NCI-H460 (cell line): ENCODE results near the gene RBM19. TPM values are rescaled to one million over a fixed set of nuclear protein-coding genes. Genes with fewer than 3 reads are reported as not detected.

Experiments
- DNase-seq: peaks from one replicate; pipeline ENCODE4 v3.0.0-alpha.2; 2016; ENCODE audit warnings: low read depth; ENCODE audit errors: extremely low read depth
- total RNA-seq: library from RNA; depleted of rRNA; stranded (reverse); fragments of >200 nt; shearing (Covaris generic); gene quantifications from 2 replicates; pipeline ENCODE4 v1.2.3, GENCODE V29; 2014

Gene RBM19
- total RNA-seq, 1 experiment from 2014 or later, result 32.6 TPM

- no peak for DNase-seq
Observed at GRCh38 chr12:113841786-113842185, 124.3 kb downstream of the RBM19 start.

DNA sequence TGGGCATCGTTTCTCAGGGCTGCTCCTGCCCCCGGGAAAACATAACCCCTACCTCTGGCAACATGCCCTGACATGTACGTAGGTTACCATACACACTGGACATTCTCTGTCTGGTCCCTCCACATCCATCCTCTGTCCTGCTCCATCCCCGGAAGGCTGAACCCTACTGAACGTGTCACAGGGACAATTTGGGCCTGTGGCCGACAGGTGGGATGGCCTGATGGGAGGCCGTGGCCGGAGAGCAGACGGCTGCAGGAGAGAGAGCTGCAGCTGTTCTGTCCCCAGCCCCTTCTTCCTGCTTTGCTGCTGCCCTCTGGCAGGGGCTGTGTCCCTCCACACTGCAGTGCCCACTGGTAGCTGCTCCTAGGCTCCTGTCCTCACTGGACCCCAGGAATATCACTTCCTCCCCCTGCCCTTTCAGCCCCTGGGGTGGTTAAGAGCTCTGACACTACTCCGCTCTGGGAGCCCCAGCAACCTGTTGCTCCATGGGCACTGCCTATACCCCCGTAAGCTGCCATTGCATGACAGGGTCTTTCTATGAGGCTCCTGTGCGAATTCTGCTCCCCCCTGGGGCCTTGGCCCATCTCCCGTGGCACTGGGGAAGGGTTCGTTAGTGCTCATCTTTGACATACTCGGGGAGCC lies 125.6 kb downstream of the RBM19 start:
- DNase-seq, result no peak

DNA sequence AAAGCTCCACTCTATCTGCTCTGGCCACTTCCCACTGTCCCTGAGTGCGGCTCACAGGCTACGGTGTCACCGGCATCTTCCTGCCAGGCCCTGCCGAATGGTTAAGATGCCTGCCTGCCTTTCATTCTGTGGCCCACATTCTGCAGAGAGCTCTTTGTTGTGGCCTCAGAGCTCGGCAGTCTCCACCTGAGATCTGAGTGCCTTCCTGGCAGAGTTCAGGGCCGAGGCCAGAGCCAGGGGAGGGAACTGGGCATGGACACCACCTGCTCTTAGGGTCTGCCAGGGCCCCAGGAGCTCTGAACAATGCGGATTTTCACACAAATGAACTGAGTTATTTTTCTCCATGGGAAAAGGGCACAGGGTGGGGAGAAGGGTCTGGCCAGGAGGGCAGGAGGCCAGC lies 127.2 kb downstream of the RBM19 start:
- DNase-seq, result no peak

DNA sequence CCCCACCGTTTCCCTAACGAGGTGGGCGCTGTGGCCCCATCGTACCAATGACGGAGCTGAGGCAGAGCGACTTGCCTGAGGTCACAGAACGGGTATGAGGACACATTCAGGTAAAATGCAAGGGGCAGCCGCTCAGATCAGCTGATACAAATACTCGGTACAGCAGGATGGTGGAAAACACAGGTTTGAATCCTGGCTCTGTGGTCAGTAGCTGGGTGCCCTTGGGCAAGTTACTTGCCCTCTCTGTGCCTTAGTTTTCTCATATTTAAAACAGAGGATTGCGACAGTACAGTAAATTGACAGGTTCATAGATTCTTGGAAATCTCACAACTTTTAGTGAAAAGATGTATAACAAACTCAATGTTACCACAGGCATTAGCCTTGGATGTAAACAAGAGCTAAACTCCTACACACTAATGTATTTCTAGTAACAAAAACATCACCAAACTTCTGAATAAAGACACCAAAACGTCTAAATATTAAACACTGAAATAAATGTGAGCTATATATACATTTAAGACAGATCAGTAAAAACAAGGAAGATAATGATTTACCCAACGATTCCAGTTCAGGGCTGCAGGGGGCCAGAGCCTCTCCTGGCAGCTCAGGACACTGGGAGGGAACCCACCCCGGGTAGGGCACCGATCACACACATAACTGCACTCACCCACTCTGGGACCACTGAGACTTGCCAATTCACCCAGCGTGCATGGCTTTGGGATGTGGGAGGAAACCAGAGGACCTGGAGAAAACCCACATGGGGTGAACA lies 128.4 kb downstream of the RBM19 start:
- no peak for DNase-seq

DNA sequence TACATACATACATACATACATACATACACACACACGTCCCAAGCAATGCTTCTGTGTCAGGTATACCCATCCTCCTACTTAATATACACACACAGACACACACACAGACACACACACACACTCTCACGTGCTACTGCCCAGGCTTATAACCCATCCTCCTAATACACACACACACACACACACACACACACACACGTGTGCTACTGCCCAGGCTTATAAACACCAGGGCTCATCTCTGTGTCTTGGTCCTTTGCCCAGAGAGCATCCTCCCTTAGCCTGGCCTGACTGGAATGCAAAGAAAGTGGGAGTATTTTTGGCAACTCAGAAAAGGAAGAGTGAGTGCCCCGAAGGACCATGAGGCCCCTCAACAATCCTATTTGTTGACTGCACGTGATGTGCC lies 129.0 kb downstream of the RBM19 start:
- DNase-seq, result no peak

DNA sequence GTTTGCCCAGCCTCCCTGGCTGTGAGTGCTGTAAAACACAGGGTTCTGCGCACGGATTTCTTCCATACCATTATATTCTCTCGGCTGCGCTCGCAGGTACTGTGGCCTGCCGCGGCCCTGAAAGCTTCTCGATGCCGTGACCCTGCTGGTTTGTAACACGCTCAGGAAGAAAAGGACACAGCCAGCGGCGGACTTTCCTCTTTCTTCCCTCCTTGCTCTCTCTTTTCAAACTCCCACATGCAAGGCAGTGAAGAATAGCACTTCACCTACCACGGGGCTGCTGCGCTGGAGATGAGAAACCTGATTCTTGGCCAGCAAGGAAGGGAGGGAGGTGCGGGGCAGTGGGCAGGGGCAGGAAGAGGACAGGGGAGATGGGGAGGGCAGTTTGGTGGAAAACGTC lies 130.2 kb downstream of the RBM19 start:
- no peak for DNase-seq

- DNase-seq, result no peak
Observed at GRCh38 chr12:113835433-113835832, 130.7 kb downstream of the RBM19 start.

DNA sequence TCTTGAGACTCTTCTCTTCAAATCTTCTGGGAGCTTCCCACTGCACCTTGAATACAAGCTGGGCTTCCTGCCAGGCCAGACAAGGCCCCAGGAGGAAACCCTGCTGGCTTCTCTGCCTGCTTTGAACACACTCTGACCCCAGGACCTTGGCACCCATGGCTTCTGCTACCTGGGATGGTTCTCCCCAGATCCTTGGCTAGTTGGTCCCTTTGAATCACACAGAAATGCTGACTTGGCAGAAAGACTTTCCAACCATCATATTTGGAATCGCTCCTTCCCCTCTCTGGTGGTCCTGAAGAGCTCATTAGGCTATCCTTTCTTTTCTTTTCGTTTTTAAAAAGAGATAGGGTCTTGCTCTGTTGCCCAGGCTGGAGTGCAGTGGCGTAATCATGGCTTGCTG lies 132.7 kb downstream of the RBM19 start:
- DNase-seq, result no peak

GRCh38 chr12:113831476-113831875 lies 134.6 kb downstream of the RBM19 start:
- no peak for DNase-seq

GRCh38 chr12:113831016-113831415 lies 135.1 kb downstream of the RBM19 start:
- no peak for DNase-seq

- no peak for DNase-seq
Observed at GRCh38 chr12:113829212-113829611, 136.9 kb downstream of the RBM19 start.

DNA sequence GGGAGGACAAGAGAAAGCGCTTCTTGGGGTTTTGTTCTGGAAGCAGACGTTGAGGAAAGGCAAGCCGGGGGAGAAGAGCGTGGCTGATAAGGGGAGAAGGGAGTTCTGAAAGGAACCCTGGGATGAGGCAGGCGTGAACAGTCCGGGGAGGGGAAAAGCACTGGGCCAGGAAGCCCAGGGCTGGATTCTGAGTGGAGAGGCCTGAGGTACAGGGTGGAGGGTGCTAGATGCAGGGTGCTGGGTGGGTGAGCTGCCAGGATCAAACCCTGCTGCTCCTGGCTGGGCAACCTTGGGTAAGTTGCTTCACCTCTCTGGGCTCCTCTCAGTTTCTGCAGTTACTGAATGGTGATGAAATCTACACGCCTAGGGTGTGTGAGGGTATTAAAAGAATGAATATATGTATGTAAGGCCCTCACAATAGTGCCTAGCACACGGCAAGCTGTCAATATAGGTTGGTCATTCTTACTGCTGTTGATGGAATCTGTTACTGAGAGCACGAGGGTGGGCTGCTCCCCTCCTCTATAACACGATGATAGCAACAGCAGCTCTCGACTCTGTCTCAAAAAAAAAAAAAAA lies 138.5 kb downstream of the RBM19 start:
- no peak for DNase-seq

GRCh38 chr12:113826805-113827538 lies 139.2 kb downstream of the RBM19 start:
- DNase-seq, result peak; percentile 7

GRCh38 chr12:113825705-113826104 lies 140.4 kb downstream of the RBM19 start:
- DNase-seq, result no peak

GRCh38 chr12:113823816-113824215 lies 142.3 kb downstream of the RBM19 start:
- no peak for DNase-seq

DNA sequence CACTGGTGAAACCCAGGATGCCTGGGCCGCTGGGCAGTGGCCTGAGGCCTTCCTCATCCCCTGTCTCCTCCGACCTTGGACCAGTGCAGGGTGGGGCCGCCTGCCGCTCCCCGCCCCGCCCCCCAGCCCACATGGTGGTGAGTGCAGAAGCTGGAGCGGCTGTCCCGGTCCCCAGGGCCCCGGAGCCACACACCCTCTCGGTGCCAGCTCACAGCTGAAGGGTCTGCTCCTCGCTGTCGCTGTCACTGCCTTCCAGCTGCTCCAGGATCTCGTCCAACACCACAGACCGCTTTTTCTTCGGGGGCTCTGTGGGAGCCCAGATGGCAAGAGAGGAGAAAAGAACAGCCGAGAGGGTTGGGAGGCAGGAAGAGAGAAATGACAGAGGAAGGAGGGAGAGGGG lies 143.1 kb downstream of the RBM19 start:
- DNase-seq, result no peak

GRCh38 chr12:113820842-113821241 lies 145.3 kb downstream of the RBM19 start:
- DNase-seq, result no peak

- no peak for DNase-seq
Observed at GRCh38 chr12:113820309-113820708, 145.8 kb downstream of the RBM19 start.

DNA sequence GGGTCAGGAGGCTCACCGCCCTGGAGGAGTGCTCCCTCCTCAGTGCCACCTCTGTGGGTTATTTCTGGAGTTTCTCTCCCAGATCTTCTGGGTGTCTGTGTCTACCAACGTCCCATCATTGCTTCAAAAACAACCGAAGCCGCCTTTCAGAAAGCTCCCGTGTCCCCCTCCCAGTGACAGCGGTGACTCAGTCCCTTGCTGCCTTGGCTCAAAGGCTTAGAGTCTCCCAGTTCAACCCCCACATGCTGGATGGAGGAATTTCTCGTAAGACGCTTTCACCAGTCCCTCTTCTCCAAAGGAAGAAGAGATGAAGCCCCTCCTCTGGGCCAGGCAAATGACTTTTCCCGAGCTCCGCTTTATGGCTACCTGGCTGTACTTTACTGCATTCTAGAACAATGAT lies 146.6 kb downstream of the RBM19 start:
- no peak for DNase-seq

DNA sequence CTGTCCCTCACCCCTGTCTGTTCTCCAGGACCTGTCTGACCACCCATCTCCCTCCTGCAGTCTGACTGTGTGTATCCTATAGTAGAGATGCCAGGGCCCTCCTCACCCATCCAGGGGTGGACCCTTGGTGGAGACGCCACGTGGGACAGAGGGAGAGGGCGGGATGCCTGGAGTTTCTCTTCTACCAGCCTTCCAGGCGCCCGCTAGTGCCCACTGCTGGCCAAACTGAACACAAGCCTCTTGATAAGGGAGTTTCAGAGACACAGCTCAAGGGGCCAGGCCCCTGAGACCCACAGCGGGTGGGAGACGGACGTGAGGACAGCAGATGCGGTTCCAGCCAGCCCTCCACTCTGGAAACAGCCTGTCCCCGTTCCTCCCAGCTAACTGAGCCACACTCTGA lies 147.3 kb downstream of the RBM19 start:
- DNase-seq, result no peak

DNA sequence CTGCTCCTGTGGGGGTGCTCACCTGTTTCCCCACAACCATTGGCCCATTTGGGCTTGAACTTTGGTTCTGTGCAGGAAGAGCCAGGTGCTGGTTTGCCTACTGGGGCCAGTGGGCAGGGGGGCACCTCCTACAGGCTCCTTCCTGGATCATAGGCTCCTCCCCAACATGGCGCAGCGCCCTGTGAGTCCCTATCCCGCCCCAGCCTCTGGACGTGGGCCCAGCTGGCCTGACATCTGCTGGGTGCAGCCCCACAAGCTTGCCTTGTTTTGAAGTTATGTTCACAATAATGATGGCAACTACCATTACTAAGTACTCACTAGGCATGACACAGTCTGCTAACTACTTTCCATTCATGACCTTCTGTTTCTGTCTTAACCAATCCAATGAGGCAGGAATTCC lies 147.8 kb downstream of the RBM19 start:
- DNase-seq, result no peak
